Measurements from ENCODE around the gene CTSW.

Gene CTSW

GRCh38 chr11:65883058-65883761 is 3.6 kb downstream of the CTSW start:
- H3K4me3 ChIP-seq (ENCODE audit: low read depth, low read length), result no peak overlapping the region
- no peak for TF ChIP-seq MYC (IDR thresholded peaks at IDR 0.05; ENCODE audit: low read depth, low read length)
- TF ChIP-seq CTCF (IDR thresholded peaks at IDR 0.05; ENCODE audit: low read depth, low read length), result no peak
- TF ChIP-seq POLR2A (IDR thresholded peaks at IDR 0.05; ENCODE audit: extremely low read depth, insufficient read length), result no peak
- TF ChIP-seq, protein P1, sequence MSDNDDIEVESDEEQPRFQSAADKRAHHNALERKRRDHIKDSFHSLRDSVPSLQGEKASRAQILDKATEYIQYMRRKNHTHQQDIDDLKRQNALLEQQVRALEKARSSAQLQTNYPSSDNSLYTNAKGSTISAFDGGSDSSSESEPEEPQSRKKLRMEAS (IDR thresholded peaks at IDR 0.05; ENCODE audit: low read depth, low read length), result no peak
- no peak for DNase-seq (ENCODE audit: low read depth)

- no peak overlapping the region for H3K4me3 ChIP-seq (ENCODE audit: low read depth, low read length)
- DNase-seq (ENCODE audit: low read depth), result no peak
- no peak for TF ChIP-seq MYC (IDR thresholded peaks at IDR 0.05; ENCODE audit: low read depth, low read length)
- TF ChIP-seq, protein P1 (IDR thresholded peaks at IDR 0.05; ENCODE audit: low read depth, low read length), result no peak
These were observed 4.4 kb downstream of the CTSW start for GRCh38 chr11:65883786-65884715.

DNA sequence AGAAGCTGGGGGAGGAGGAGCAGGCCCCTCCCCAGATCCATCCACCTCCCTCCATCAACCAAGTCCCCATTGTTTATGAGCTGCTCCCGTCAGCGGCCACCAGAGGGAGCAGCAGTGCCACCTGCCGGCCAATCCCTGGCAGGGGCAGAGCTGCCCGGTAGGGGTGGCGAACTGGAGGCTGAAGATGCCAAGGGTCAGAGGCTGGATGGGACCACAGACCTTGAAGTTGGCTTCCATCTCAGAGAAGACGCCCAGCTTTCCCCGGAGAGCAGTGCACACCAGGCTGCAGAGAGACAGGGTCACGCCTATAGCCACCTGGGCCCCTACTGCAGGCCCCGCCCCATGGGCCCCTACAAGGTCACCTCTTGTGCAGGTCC is 5.1 kb downstream of the CTSW start:
- no peak overlapping the region for H3K4me3 ChIP-seq (ENCODE audit: low read depth, low read length)
- peak; percentile 99 for TF ChIP-seq CTCF (IDR thresholded peaks at IDR 0.05; ENCODE audit: low read depth, low read length)
- TF ChIP-seq POLR2A (IDR thresholded peaks at IDR 0.05; ENCODE audit: extremely low read depth, insufficient read length), result peak; percentile 15
- TF ChIP-seq MYC (IDR thresholded peaks at IDR 0.05; ENCODE audit: low read depth, low read length), result peak; percentile 67; the same call in 1 of the 2 replicates
- TF ChIP-seq, protein P1 (IDR thresholded peaks at IDR 0.05; ENCODE audit: low read depth, low read length), result peak; percentile 67
- peak; percentile 88 for DNase-seq (ENCODE audit: low read depth)

DNA sequence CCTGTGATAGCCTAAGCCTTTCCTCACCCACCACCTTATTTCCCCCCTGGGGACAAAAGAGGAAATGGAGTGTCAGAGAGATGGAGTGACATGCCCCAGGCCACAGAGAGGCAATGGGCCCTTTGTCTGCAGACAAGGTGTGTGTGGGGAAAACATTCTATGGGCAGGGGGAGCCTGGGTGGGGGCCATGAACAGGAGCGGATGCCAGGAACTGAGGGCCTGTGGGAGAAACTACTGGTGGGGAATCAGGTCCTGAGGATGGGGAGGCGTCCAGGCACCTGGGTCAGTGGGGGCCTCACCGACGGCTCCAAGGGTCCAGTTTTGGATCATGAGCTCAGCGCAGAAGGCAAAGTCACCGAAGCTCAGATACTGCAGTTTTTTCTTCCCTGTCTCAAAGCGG is 5.6 kb downstream of the CTSW start:
- DNase-seq (ENCODE audit: low read depth), result no peak
- H3K4me3 ChIP-seq (ENCODE audit: low read depth, low read length), result no peak overlapping the region
- TF ChIP-seq MYC (IDR thresholded peaks at IDR 0.05; ENCODE audit: low read depth, low read length) (no peak), POLR2A (IDR thresholded peaks at IDR 0.05; ENCODE audit: extremely low read depth, insufficient read length) (no peak), CTCF (IDR thresholded peaks at IDR 0.05; ENCODE audit: low read depth, low read length) (no peak)
- TF ChIP-seq, protein P1 (IDR thresholded peaks at IDR 0.05; ENCODE audit: low read depth, low read length), result no peak

DNA sequence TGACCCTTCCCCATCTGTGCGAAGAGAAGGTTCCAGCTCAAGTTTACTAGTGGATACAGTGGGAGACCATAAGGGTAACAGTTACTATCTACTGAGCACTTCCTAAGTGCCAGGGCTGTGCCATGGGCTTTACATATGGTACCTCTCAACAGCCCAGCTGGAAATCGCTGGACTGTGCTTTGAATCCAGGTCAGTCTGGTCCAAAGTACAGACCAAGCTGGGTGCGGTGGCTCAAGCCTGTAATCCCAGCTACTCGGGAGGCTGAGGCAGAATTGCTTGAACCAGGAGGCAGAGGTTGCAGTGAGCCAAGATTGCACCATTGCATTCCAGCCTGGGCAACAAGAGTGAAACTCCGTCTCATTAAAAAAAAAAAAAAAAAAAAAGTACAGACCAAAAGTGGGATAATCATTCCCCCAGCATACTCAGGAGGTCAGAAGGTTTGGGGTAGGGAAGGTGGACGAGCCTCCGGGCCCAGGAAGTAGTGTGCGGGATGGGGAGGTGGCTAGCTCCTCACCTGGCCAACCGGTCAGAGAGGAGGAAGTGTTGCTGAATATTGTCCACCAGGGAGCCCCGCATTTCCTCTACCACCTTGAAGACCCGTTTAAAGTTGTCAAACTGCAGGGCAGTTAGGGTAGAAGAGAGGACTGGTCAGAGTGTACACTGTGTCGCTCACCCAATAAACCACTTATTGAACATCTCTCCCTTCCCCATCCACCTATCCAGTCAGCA is 6.3 kb downstream of the CTSW start:
- no peak overlapping the region for H3K4me3 ChIP-seq (ENCODE audit: low read depth, low read length)
- no peak for DNase-seq (ENCODE audit: low read depth)
- no peak for TF ChIP-seq CTCF (IDR thresholded peaks at IDR 0.05; ENCODE audit: low read depth, low read length)
- TF ChIP-seq, protein P1 (IDR thresholded peaks at IDR 0.05; ENCODE audit: low read depth, low read length), result no peak
- no peak for TF ChIP-seq POLR2A (IDR thresholded peaks at IDR 0.05; ENCODE audit: extremely low read depth, insufficient read length)
- no peak for TF ChIP-seq MYC (IDR thresholded peaks at IDR 0.05; ENCODE audit: low read depth, low read length)
